GM18499 (cell line): ENCODE measurements around the gene PHF19.
A peak's percentile ranks its signal among the peaks of the same experiment; 100 is the strongest.

ENCODE experiments used
- ATAC-seq: cut with Tn5 transposase; IDR thresholded peaks from one replicate; pipeline ENCODE4 v1.9.1; 2021; ENCODE audit warnings: moderate number of reproducible peaks; ENCODE audit not compliant: insufficient read depth, unreplicated experiment

Gene PHF19

GRCh38 chr9:120893611-120894307 lies 16.8 kb upstream of the PHF19 start:
- no peak for ATAC-seq

GRCh38 chr9:120892748-120893610 lies 16.0 kb upstream of the PHF19 start:
- peak; percentile 33 for ATAC-seq

DNA sequence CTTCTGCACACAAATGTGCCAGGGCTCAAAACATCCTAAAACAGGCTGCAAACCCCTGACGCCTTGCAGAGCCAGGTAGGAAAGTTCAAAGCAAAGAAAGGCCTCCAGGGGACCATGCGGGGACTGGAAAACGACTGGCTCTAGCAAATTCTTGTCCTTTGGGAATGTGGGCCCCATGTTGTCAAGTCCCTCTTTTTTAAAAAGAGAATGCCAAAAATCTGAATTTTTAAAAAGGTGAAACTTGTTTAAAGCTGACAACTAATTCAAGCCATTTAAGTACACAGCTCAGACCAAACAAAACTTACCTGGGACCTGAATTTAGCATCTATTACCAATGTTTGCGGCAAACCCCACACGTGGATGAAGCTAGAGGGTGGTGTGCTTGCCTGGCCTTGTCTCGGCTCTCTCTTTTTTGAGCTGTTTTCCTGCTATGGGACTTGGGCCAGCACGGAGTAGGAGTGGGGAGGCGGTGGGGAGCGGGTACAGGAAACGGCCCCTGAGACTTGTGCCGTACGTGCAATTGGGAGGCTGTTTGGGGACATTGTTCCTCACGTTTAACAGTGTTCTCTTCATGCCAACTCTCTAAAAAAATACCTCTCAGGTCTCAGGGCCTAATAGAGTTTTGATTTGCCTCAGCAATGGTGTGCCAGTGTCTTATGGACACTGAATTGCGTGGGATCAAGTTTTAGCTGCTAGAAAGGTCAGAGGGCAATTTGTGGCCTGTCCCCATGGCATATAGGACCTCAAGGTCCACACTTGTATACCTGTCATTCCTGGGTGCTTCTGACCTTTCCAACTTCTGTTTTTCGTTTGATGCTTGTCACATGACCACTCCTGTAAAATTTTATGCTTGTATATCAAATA lies 15.1 kb upstream of the PHF19 start:
- ATAC-seq: peak; percentile 19

GRCh38 chr9:120891245-120891883 lies 14.4 kb upstream of the PHF19 start:
- ATAC-seq: no peak

GRCh38 chr9:120890320-120891244 lies 13.6 kb upstream of the PHF19 start:
- ATAC-seq: no peak

DNA sequence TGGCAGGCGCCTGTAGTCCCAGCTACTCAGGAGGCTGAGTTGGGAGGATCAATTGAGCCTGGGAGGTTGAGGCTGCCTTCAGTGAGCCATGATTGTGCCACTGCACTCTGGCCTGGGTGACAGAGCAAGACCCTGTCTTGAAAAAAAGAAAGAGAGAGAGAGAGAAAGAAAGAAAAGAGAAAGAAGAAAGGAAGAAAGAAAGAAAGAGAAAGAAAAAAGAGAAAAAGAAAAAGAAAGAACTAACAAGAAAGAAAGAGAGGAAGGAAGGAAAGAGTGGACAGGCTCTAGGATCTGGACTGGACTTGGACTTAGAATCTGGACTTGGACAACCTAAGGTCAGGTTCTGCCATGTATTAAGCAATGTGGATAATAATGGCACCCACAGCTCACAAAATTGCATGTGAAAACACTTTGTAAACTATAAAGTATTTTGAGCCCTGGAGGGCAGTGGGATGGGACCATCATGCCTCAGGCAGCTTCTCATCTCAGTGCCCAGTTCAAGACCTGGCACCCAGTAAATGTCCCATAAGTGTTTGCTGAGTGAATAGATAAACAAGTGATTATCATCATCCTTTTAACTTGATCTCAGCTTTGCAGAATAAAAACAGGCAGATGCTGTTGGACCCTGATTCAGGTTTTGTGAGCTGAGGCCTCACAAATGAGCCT lies 12.8 kb upstream of the PHF19 start:
- no peak for ATAC-seq

DNA sequence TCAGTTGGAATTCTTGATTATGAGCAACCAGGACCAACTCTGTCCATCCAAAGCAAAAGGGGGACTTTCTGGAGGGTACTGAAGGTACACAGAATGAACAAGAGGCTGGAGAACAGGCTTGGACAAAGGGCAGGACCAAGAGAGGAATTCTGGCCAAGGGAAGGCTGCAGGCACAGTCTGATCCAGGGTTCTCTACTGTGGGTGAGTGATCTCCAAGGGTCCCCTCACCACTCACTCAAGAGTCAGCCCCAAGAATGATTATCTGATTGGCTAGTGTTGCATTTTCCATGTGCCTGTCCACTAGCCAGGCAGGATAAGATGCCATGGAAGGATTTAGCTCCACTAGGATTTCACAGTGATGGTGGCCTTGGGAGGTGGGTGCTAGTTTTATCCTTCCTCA lies 11.6 kb upstream of the PHF19 start:
- no peak for ATAC-seq

DNA sequence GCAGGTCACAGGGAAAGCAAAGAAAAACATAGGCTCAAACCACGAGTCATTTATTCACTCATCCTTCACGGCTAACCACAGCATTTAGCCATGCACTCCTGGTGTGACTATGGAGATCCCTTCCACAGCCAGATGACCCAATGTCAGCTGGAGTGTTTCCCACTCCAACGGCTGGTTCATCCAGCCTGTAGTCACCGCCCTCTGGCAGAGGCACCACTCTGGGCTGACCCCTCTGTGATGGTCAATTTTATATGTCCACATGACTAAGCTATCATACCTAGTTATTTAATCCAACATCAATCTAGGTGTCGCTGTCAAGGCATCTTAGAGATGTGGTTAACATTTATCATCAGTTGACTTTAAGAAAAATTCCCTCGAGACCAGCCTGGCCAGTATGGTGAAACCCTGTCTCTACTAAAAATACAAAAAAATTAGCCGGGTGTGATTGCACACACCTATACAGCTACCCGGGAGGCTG lies 9.5 kb upstream of the PHF19 start:
- ATAC-seq: no peak

GRCh38 chr9:120885958-120886357 lies 9.0 kb upstream of the PHF19 start:
- ATAC-seq: no peak

DNA sequence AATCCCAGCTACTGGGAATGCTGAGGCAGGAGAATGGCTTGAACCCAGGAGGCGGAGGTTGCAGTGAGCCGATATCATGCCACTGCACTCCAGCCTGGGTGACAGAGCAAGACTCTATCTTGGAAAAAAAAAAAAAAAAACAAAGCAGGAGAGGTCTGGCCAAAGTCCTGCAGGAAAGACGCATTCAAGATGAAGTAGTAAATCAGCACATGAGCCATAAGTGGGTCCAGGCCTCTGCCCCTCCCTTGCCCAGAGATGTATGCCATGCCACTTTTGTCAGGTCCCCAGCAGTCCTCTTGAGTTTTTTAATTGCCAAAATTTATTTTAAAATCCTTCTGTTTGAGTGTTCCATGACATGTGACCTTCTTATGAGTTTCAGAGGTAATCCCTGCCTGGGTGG lies 8.5 kb upstream of the PHF19 start:
- no peak for ATAC-seq

DNA sequence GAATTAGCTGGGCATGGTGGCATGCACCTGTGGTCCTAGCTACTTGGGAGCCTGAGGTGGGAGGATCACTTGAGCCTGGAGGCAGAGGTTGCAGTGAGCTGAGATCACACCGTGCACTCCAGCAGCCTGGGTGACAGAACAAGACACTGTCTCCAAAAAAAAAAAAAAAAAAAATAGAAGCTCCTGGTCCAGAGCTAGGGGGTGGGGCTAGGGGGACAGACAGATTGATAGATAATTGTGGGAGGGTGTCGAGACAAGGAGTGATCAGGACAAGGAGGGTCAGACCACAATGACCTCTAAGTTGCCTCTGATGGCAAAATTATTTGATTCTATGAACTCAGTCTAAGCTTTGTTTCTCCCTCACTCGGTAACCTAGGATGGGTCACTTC lies 6.6 kb upstream of the PHF19 start:
- ATAC-seq: no peak

- ATAC-seq: no peak
These were observed 6.1 kb upstream of the PHF19 start for GRCh38 chr9:120882935-120883607.

- no peak for ATAC-seq
These were observed 2.5 kb upstream of the PHF19 start for GRCh38 chr9:120879446-120879845.

GRCh38 chr9:120878188-120879130 lies 1.5 kb upstream of the PHF19 start:
- ATAC-seq: no peak

DNA sequence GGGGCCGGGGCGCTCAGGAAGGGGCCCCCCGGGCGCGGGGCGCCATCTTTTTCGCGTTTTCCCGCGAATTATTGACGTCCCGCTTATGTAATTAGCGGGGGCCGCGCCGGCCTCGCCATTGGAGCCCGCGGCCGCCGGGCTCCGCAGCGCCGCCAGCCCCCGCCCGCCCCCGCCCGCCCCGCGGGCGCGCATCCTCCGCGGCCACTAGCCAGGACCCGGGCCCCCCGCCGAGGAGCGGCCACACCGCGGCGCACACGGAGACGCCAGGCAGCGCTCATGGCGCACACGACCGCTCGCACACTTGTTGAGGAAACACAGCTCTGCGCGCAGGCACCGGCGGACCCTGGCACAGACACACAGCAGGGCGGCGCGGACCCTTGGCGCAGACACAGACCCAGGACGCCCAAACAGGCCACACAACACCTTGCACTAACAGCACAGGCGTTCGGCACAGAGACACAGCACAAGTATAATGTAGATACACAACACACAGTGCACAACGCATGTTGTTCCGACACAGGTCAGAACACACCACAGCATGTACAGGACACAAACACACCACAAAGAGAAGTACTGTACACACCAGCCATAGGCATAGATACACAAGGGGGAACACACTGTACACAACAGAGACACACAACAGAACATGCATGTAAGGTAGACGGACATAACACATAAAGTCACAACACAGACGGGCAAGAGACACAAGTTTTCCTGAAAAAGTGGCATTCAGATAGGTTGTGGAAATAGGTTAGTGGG lies 467 bp upstream of the PHF19 start:
- ATAC-seq: no peak
